Common myeloid progenitor, CD34-positive (primary cell): Measurements from ENCODE around the gene HCRTR1.

Source experiments
- CTCF ChIA-PET: fragments of 350-600 bp; sonication (Branson Sonifier 250); formaldehyde crosslinking; loops from one replicate; lab custom pipeline; 2021; ENCODE audit warnings: antibody characterized with exemption; lab: Charles Lee
- POLR2A ChIA-PET: fragments of 350-600 bp; sonication (Branson Sonifier 250); formaldehyde crosslinking; loops from one replicate; lab custom pipeline; 2021; ENCODE audit warnings: antibody characterized with exemption; lab: Charles Lee
- DNase-seq, 3 donors: peaks; one replicate each; pipeline versions ENCODE4 v3.0.0 to v3.0.0-alpha.2; 2013
- H3K27ac ChIP-seq, 2 experiments: 1 replicate in 1 of 2; 2 replicates in 1 of 2; pipeline ENCODE4 v1.7.0; 2013; ENCODE audit warnings: inconsistent platforms in 2 of 2, low read length in 2 of 2, mild to moderate bottlenecking in 2 of 2, low read depth in 1 of 2, moderate library complexity in 1 of 2; ENCODE audit not compliant: severe bottlenecking in 2 of 2, insufficient read depth in 1 of 2, poor library complexity in 1 of 2
- H3K27me3 ChIP-seq, 5 experiments: replicated peaks in 2 of 5; 1 replicate in 3 of 5; 2 replicates in 2 of 5; pipeline versions ENCODE4 v1.6.1 to v1.7.0; 2013; ENCODE audit warnings: low read length in 4 of 5, mild to moderate bottlenecking in 2 of 5, moderate library complexity in 2 of 5, inconsistent platforms in 1 of 5; ENCODE audit not compliant: insufficient read depth in 5 of 5, control insufficient read depth in 4 of 5
- H3K36me3 ChIP-seq, 4 experiments: 1 replicate in 2 of 4; 2 replicates in 2 of 4; pipeline versions ENCODE4 v1.6.1 to v1.7.0; 2013; ENCODE audit warnings: low read length in 3 of 4, control low read depth in 1 of 4, mild to moderate bottlenecking in 1 of 4; ENCODE audit not compliant: control insufficient read depth in 4 of 4, insufficient read depth in 4 of 4
- H3K4me1 ChIP-seq, 4 experiments: 1 replicate in 3 of 4; 2 replicates in 1 of 4; pipeline versions ENCODE4 v1.6.1 to v1.7.1; 2013; ENCODE audit warnings: low read length in 3 of 4, mild to moderate bottlenecking in 3 of 4, control low read depth in 1 of 4, inconsistent platforms in 1 of 4, moderate library complexity in 1 of 4; ENCODE audit not compliant: control insufficient read depth in 4 of 4, insufficient read depth in 4 of 4; ENCODE audit errors: control extremely low read depth in 1 of 4
- H3K4me3 ChIP-seq, 7 experiments: 1 replicate in 4 of 7; 2 replicates in 3 of 7; pipeline versions ENCODE4 v1.5.1 to v1.7.0; 2013; ENCODE audit warnings: mild to moderate bottlenecking in 7 of 7, low read length in 6 of 7, moderate library complexity in 6 of 7, inconsistent platforms in 2 of 7, low read depth in 2 of 7, control low read depth in 1 of 7; ENCODE audit not compliant: insufficient read depth in 4 of 7, control insufficient read depth in 1 of 7; ENCODE audit errors: extremely low read depth in 1 of 7
- H3K9me3 ChIP-seq, 5 experiments: 1 replicate in 4 of 5; 2 replicates in 1 of 5; pipeline versions ENCODE4 v1.6.1 to v1.7.1; 2013; ENCODE audit warnings: low read length in 4 of 5, mild to moderate bottlenecking in 2 of 5, inconsistent platforms in 1 of 5, low read depth in 1 of 5, moderate library complexity in 1 of 5; ENCODE audit not compliant: control insufficient read depth in 4 of 5, insufficient read depth in 2 of 5; ENCODE audit errors: control extremely low read depth in 1 of 5
- WGBS: methylation state at CpG from one replicate; pipeline ENCODE4 v1.1.5; 2013; ENCODE audit not compliant: insufficient coverage; 5-methylcytosine and 5-hydroxymethylcytosine counted together

The HCRTR1 gene

DNA sequence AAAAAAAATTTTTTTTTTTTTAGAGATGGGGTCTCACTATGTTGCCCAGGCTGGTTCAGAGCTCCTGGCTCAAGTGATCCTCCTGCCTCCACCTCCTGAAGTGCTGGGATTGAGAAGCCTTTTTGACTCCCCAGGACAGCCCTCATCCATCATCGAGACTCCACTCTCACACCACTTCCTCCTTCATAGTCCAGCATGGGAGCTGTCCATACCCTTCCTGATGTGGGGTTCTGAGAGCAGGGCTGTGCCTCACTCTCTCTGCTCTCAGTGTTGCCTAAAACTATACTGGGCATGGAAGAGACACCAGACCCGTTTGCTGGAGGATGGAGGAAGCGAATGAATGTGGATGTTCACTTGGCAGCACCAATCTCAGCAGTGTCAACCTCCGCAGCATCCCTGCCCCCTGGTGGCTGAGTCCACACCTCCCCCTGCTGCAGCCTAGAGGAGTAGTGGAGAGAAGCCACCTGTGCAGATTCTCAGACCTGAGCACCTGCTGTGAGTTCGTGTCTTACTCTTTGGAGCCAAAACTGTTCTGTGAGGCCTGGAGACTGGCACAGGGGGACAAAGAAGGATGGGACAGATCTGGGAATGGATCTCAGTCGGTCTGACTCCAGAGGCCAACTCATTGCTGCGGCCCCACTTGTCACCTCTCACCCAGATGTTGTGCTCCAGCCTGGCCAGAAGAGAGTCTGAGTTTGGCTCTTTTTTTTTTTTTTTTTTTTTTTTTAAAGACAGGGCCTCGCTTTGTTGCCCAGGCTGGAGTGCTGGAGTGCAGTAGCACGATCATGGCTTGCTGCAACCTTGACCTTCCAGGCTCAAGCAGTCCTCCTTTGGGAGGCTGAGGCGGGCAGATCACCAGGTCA lies 23.5 kb upstream of the HCRTR1 start:
- H3K27me3 ChIP-seq, result peaks cover 0 to 6% (median 4%) of the 10 kb centered on the region in 5 experiments
- CTCF ChIA-PET, result interaction anchor here (1.0 to 12.3 kb wide), 7 partner anchors 11 to 45 kb away, joined by 4 to 131 read pairs (median 8); no protein-coding TSS in a partner anchor
- POLR2A ChIA-PET, result no interaction called here
- no peaks in the 10 kb centered on the region for H3K36me3 ChIP-seq
- no peak overlapping the region for H3K4me3 ChIP-seq
- H3K27ac ChIP-seq, result no peak overlapping the region
- peak; percentile 75 to 86 (median 83) for DNase-seq
- WGBS, result 51% methylated on average over 7 of the region's 10 CpGs
- H3K4me1 ChIP-seq, result peaks cover 18 to 45% (median 22%) of the 10 kb centered on the region in 4 experiments
- H3K9me3 ChIP-seq, result no peaks in the 10 kb centered on the region

DNA sequence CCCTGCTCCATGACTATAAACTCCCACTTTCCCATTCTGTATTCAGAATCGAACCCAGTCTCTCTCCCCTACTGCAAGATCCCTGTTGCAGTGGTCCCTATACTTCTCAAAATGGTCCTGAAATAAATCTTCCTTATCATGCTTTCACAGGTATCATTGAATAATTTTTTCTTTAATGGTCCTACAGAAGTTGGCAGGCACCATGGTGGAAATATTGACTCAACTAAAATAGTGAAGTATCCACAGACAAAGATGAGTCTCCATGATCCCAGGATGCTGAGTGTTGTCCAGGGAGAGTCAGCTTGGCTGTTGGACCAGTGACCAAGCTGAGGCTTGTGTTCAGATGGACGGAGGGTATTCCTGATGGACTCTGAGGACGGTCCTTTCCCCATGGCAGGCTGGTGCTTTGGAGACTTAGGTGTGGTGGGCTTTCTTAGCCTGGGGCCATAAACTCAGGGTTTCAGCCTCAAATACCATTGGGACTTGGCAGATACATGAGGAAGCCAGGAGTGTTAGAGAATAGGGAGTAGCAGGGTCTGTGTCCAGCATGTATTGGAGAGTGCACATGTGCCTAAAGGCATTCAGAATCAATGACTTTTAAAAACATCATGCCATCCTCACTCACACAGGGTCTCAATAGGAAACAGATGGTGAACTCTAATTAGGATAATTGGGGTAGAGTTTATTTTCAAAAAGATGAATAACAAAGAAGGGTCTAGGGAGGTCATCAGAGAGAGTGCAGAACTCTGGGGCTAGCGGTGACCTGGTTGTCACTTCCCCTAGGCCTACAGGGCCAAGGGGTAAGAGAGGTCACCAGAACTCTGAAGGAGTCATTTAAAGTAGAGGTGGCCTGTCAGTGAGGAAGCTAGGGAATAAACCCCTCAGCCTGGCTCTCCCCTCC lies 21.4 kb upstream of the HCRTR1 start:
- 100% methylated on average over 2 of the region's 4 CpGs for WGBS
- POLR2A ChIA-PET, result interaction anchor here (1.1 kb wide), 1 partner anchor 59 kb away, joined by 3 read pairs; no protein-coding TSS in a partner anchor
- Histone ChIP-seq H3K36me3 (no peaks in the 10 kb centered on the region), H3K9me3 (no peaks in the 10 kb centered on the region), H3K4me3 (peak overlapping the region in 2 of 7 experiments; percentile 24 to 29), H3K27ac (peak overlapping the region; percentile 25 to 63), H3K4me1 (peaks cover 18 to 45% (median 21%) of the 10 kb centered on the region in 4 experiments), H3K27me3 (no peaks in the 10 kb centered on the region)
- DNase-seq, result peak in 1 of 3 donors; percentile 52
- CTCF ChIA-PET, result interaction anchor here (1.2 to 12.3 kb wide), 4 partner anchors 9 to 193 kb away, joined by 4 to 131 read pairs (median 20); no protein-coding TSS in a partner anchor

DNA sequence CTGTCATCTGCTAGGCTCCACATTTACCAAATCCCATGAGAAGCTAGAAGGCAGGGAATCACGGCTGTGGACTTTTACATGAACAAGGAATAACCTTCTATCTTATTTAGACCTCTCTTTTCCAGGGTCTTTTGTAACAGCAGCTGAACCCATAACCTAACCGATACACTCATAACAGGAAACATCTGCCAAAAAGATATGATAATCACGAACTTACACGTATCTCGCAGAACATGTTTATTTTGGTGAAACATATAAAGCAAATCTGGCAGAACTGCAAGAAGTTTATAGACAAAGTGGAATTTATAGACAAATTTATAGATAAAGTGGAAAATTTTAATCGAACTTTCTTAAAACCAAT lies 20.8 kb upstream of the HCRTR1 start:
- H3K27me3 ChIP-seq, result no peaks in the 10 kb centered on the region
- peaks cover 18 to 45% (median 21%) of the 10 kb centered on the region in 4 experiments for H3K4me1 ChIP-seq
- DNase-seq, result peak; percentile 78 to 96 (median 90)
- H3K4me3 ChIP-seq, result peak overlapping the region in 2 of 7 experiments; percentile 8 to 29
- ChIA-PET POLR2A (interaction anchor here (1.1 kb wide), 1 partner anchor 60 kb away, joined by 3 read pairs; no protein-coding TSS in a partner anchor), CTCF (interaction anchor here (1.2 to 12.3 kb wide), 3 partner anchors 30 to 192 kb away, joined by 3 to 131 read pairs (median 4); no protein-coding TSS in a partner anchor)
- H3K36me3 ChIP-seq, result no peaks in the 10 kb centered on the region
- no peaks in the 10 kb centered on the region for H3K9me3 ChIP-seq
- WGBS, result 0% methylated on average over 1 of the region's 6 CpGs
- peak overlapping the region; percentile 25 to 63 for H3K27ac ChIP-seq

DNA sequence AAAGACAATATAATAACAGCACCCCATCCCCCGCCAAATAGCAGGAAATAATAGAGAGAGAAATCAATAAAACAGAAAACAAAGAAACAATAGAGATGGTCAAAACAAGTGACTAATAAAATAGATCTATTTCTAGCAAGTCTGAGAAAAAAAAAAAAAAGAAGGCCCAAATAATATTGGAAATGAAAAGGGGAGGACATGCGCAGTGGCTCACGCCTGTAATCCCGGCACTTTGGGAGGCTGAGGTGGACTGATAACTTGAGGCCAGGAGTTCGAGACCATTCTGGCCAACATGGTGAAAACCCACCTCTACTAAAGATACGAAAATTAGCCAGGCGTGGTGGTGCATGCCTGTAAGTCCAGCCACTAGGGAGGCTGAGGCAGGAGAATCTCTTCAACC lies 18.5 kb upstream of the HCRTR1 start:
- 100% methylated on average over 1 of the region's 7 CpGs for WGBS
- Histone ChIP-seq H3K36me3 (no peaks in the 10 kb centered on the region), H3K27me3 (no peaks in the 10 kb centered on the region), H3K9me3 (no peaks in the 10 kb centered on the region), H3K4me3 (no peak overlapping the region), H3K27ac (no peak overlapping the region), H3K4me1 (peaks cover 18 to 39% (median 19%) of the 10 kb centered on the region in 4 experiments)
- POLR2A ChIA-PET, result no interaction called here
- DNase-seq, result no peak
- CTCF ChIA-PET, result interaction anchor here (1.0 to 1.2 kb wide), 3 partner anchors 33 to 50 kb away, joined by 3 read pairs; no protein-coding TSS in a partner anchor

DNA sequence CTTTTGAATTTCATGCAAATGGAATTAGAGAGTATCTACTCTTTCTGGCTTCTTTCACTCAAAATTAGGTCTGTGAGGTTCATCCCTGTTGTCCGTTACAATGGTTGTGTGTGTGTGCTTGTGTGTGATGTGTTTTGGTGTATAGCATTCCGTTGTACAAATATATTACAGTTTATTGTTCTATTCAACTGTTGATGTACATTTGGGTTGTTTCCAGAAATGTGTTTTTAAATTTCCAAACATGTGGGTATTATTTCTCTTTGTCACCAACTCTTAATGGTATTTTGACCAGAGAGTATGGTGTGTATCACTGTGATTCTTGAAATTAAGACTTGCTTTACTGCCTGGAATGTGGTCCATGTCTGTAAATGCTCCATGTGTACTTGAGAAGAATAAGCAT lies 16.8 kb upstream of the HCRTR1 start:
- no peaks in the 10 kb centered on the region for H3K9me3 ChIP-seq
- H3K4me3 ChIP-seq, result no peak overlapping the region
- no peak overlapping the region for H3K27ac ChIP-seq
- no peaks in the 10 kb centered on the region for H3K27me3 ChIP-seq
- no peak for DNase-seq
- no CpG with 5 or more reads among the region's 2 CpGs for WGBS
- no peaks in the 10 kb centered on the region for H3K36me3 ChIP-seq
- H3K4me1 ChIP-seq, result peaks cover 11 to 26% (median 15%) of the 10 kb centered on the region in 4 experiments
- ChIA-PET CTCF (interaction anchor here (1.2 kb wide), 1 partner anchor 13 kb away, joined by 3 read pairs; no protein-coding TSS in a partner anchor), POLR2A (interaction anchor here (0.7 kb wide), 1 partner anchor 16 kb away, joined by 3 read pairs; no protein-coding TSS in a partner anchor)

DNA sequence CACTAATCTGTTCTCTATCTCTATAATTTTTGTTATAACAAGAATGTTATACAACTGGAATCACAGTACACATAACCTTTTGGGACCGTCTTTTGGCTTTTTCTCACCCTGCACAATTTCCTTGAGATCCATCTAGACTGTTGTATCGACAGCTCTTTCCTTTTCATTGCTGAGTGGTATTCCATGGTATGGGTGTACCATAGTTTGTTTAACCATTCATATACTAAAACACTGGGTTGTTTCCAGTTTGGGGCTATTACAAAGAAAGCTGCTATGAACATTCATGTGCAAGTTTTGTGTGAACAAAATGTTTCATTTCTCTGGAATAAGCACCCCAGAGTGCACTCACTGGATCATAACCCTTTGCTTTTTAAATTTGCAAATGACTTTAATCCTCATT lies 15.4 kb upstream of the HCRTR1 start:
- ChIA-PET POLR2A (no interaction called here), CTCF (interaction anchor here (1.2 to 5.8 kb wide), 3 partner anchors 9 to 14 kb away, joined by 4 to 31 read pairs (median 4); no protein-coding TSS in a partner anchor)

More for the DNA sequence above, 15.4 kb upstream of the HCRTR1 start:
- Histone ChIP-seq H3K36me3 (no peaks in the 10 kb centered on the region), H3K27me3 (no peaks in the 10 kb centered on the region), H3K27ac (no peak overlapping the region), H3K4me3 (no peak overlapping the region), H3K4me1 (peaks cover 0 to 11% (median 3%) of the 10 kb centered on the region in 4 experiments), H3K9me3 (no peaks in the 10 kb centered on the region)
- no CpG with 5 or more reads among the region's 2 CpGs for WGBS
- no peak for DNase-seq
